GM18517 (cell line): Measurements from ENCODE around the gene FGF6.
"Not testable (repeated sequence)": the region's sequence is repeated elsewhere in the genome, so short reads cannot be mapped to it uniquely, and the experiment has no call there.

Source experiments
- ATAC-seq: cut with Tn5 transposase; IDR thresholded peaks from one replicate; pipeline ENCODE4 v1.9.1; 2021; ENCODE audit warnings: mild to moderate bottlenecking, moderate library complexity; ENCODE audit not compliant: unreplicated experiment

The FGF6 gene

GRCh38 chr12:4445156-4446101 lies at the start of gene FGF6:
TSS of gene FGF6 (minus strand) at chr12:4445815. CDS start at chr12:4445570, 245 bp downstream.
- no peak for ATAC-seq

- ATAC-seq = no peak
Measured at GRCh38 chr12:4490973-4491372, 45.4 kb upstream of the FGF6 start.

GRCh38 chr12:4489556-4489955 lies 43.9 kb upstream of the FGF6 start:
- no peak for ATAC-seq

- no peak for ATAC-seq
Measured at GRCh38 chr12:4486980-4487379, 41.4 kb upstream of the FGF6 start.

- ATAC-seq = no peak
Measured at GRCh38 chr12:4486049-4486699, 40.6 kb upstream of the FGF6 start.

- ATAC-seq = no peak
Measured at GRCh38 chr12:4483885-4484823, 38.5 kb upstream of the FGF6 start.

GRCh38 chr12:4482936-4483335 lies 37.3 kb upstream of the FGF6 start:
- ATAC-seq = no peak

- ATAC-seq = no peak
Measured at GRCh38 chr12:4478933-4479332, 33.3 kb upstream of the FGF6 start.

- no peak for ATAC-seq
Measured at GRCh38 chr12:4477129-4477528, 31.5 kb upstream of the FGF6 start.

GRCh38 chr12:4472046-4472445 lies 26.4 kb upstream of the FGF6 start:
- ATAC-seq = no peak

GRCh38 chr12:4471256-4471655 lies 25.6 kb upstream of the FGF6 start:
- ATAC-seq = no peak

GRCh38 chr12:4468994-4469393 lies 23.4 kb upstream of the FGF6 start:
- no peak for ATAC-seq

GRCh38 chr12:4460761-4461160 lies 15.1 kb upstream of the FGF6 start:
- ATAC-seq = no peak

GRCh38 chr12:4455849-4456248 lies 10.2 kb upstream of the FGF6 start:
- ATAC-seq = not testable (repeated sequence)

GRCh38 chr12:4454315-4454860 lies 8.8 kb upstream of the FGF6 start:
- no peak for ATAC-seq

GRCh38 chr12:4451694-4452093 lies 6.1 kb upstream of the FGF6 start:
- ATAC-seq = no peak

- ATAC-seq = no peak
Measured at GRCh38 chr12:4450551-4451112, 5.0 kb upstream of the FGF6 start.

GRCh38 chr12:4449851-4450221 lies 4.2 kb upstream of the FGF6 start:
- no peak for ATAC-seq

GRCh38 chr12:4448943-4449850 lies 3.6 kb upstream of the FGF6 start:
- ATAC-seq = no peak
